Natural killer cell (primary cell): ENCODE data around the gene ASB3. TPM values are rescaled to one million over a fixed set of nuclear protein-coding genes. Genes with fewer than 3 reads are reported as not detected.

Experiments
- ATAC-seq, 3 donors: fragments of 150-1000 bp in 2 of 3; fragments of 200-7000 bp in 1 of 3; cut with Tn5 transposase; 1 replicate in 1 of 3; 2 replicates in 2 of 3; pipeline ENCODE4 v1.10.0; 2021; ENCODE audit warnings: mild to moderate bottlenecking in 2 of 3, moderate library complexity in 2 of 3
- DNase-seq, 2 donors: peaks; one replicate each; pipeline versions ENCODE4 v3.0.0 to v3.0.0-alpha.2; 2013 to 2021; ENCODE audit warnings: mixed read lengths in 1 of 2
- H3K27ac ChIP-seq: one replicate; pipeline ENCODE4 v1.5.1; 2013; ENCODE audit warnings: mild to moderate bottlenecking, low read length
- H3K27me3 ChIP-seq: one replicate; pipeline ENCODE4 v1.6.1; 2013; ENCODE audit warnings: low read length; ENCODE audit not compliant: control insufficient read depth, insufficient read depth
- H3K36me3 ChIP-seq: one replicate; pipeline ENCODE4 v1.6.1; 2013; ENCODE audit warnings: low read length; ENCODE audit not compliant: control insufficient read depth, insufficient read depth
- H3K4me1 ChIP-seq: one replicate; pipeline ENCODE4 v1.6.1; 2013; ENCODE audit warnings: low read length; ENCODE audit not compliant: control insufficient read depth, insufficient read depth
- H3K4me3 ChIP-seq: one replicate; pipeline ENCODE4 v1.5.1; 2013; ENCODE audit warnings: low read length
- H3K9me3 ChIP-seq: one replicate; pipeline ENCODE4 v1.6.1; 2013; ENCODE audit warnings: low read length; ENCODE audit not compliant: control insufficient read depth, insufficient read depth
- H3K27ac Mint-ChIP-seq, 2 donors: one replicate each; pipeline ENCODE4 v1.8.0; 2022; ENCODE audit warnings: mild to moderate bottlenecking in 2 of 2, mixed read lengths in 2 of 2, moderate library complexity in 1 of 2
- H3K27me3 Mint-ChIP-seq, 2 donors: one replicate each; pipeline ENCODE4 v1.8.0; 2022; ENCODE audit warnings: low read depth in 2 of 2, mixed read lengths in 2 of 2
- H3K36me3 Mint-ChIP-seq: one replicate; pipeline ENCODE4 v1.8.0; 2022; ENCODE audit warnings: mixed read lengths
- H3K4me1 Mint-ChIP-seq, 2 donors: one replicate each; pipeline ENCODE4 v1.8.0; 2022; ENCODE audit warnings: mixed read lengths in 2 of 2
- H3K4me3 Mint-ChIP-seq: one replicate; pipeline ENCODE4 v1.8.0; 2022; ENCODE audit warnings: mild to moderate bottlenecking, moderate library complexity, mixed read lengths
- H3K9me3 Mint-ChIP-seq, 2 donors: one replicate each; pipeline ENCODE4 v1.8.0; 2022; ENCODE audit warnings: mixed read lengths in 2 of 2
- CTCF ChIP-seq: fragments of 200-600 bp; IDR thresholded peaks from one replicate; pipeline ENCODE4 v1.8.0; 2022; ENCODE audit warnings: antibody characterized with exemption
- WGBS: methylation state at CpG from one replicate; pipeline ENCODE4 v1.1.7; 2013; ENCODE audit warnings: missing lambda C conversion rate; ENCODE audit not compliant: insufficient coverage; 5-methylcytosine and 5-hydroxymethylcytosine counted together
- intact Hi-C: fragments of 100-400 bp; cut with micrococcal nuclease; formaldehyde crosslinking; loops from one replicate; pipeline ENCODE4 v1.14.2; 2022
- total RNA-seq, 4 donors: library from RNA; stranded (reverse); fragments of 120-200 nt in 1 of 4; gene quantifications; one replicate each; pipeline versions ENCODE4 v1.2.3 to v1.2.4, GENCODE V29; 2013 to 2022

Gene ASB3
- total RNA-seq, 3 donors from 2014 or later (not counting 1 experiment from before 2014, with no cell fraction given), result 27.9 to 37.0 (median 29.6) TPM

DNA sequence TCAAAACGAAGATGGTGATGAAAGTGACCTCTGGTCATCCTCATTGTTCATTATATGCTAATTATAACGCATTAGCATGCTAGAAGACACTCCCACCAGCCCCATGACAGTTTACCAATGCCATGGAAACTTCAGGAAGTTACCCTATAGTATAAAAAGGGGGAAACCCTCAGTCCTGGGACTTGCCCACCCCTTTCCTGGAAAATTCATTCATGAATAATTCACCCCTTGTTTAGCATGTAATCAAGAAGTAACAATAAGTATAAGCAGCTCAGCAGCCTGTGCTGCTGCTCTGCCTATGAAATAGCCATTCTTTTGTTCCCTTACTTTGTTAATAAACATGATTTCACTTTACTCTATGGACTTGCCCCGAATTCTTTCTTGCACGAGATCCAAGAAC lies 89.7 kb downstream of the ASB3 start:
- Mint-ChIP-seq H3K36me3 (peaks cover 26% of the 10 kb centered on the region), H3K4me1 (no peaks in the 10 kb centered on the region), H3K9me3 (no peaks in the 10 kb centered on the region), H3K27me3 (no peaks in the 10 kb centered on the region), H3K4me3 (no peak overlapping the region), H3K27ac (no peak overlapping the region)
- no peak overlapping the region for H3K27ac ChIP-seq
- ATAC-seq, result no peak
- intact Hi-C loops, result no loop called here
- peaks cover 22% of the 10 kb centered on the region for H3K36me3 ChIP-seq
- no peak overlapping the region for H3K4me3 ChIP-seq
- WGBS, result 100% methylated on average over 3 of the region's 4 CpGs
- H3K4me1 ChIP-seq, result no peaks in the 10 kb centered on the region
- DNase-seq, result no peak
- no peaks in the 10 kb centered on the region for H3K27me3 ChIP-seq
- TF ChIP-seq CTCF, result no peak
- H3K9me3 ChIP-seq, result no peaks in the 10 kb centered on the region

DNA sequence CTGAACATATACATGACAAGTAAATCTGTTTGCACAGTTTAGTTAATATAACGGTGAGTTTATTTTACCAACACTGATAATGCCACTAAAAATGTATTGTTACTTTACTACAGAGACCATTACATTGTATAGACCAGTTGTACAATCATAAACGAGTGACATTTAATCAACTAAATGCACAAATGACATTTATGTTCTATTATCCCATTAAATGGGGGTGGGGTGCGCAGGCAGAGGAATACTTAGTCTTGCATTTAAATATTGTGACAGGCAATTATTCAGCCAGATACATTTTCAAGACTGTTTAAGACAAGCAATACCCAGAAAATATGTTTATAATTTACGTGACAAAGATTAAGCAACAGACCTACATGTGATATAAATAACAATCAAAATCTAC lies 91.2 kb downstream of the ASB3 start:
- Mint-ChIP-seq H3K4me3 (no peak overlapping the region), H3K36me3 (peaks cover 26% of the 10 kb centered on the region), H3K9me3 (no peaks in the 10 kb centered on the region), H3K27ac (no peak overlapping the region), H3K4me1 (no peaks in the 10 kb centered on the region), H3K27me3 (no peaks in the 10 kb centered on the region)
- H3K4me1 ChIP-seq, result no peaks in the 10 kb centered on the region
- intact Hi-C loops, result no loop called here
- no peak for ATAC-seq
- no peaks in the 10 kb centered on the region for H3K9me3 ChIP-seq
- H3K27ac ChIP-seq, result no peak overlapping the region
- H3K36me3 ChIP-seq, result peaks cover 28% of the 10 kb centered on the region
- no peak for DNase-seq
- no peaks in the 10 kb centered on the region for H3K27me3 ChIP-seq
- H3K4me3 ChIP-seq, result no peak overlapping the region
- TF ChIP-seq CTCF, result no peak
- WGBS, result 100% methylated on average over 1 of the region's 4 CpGs

DNA sequence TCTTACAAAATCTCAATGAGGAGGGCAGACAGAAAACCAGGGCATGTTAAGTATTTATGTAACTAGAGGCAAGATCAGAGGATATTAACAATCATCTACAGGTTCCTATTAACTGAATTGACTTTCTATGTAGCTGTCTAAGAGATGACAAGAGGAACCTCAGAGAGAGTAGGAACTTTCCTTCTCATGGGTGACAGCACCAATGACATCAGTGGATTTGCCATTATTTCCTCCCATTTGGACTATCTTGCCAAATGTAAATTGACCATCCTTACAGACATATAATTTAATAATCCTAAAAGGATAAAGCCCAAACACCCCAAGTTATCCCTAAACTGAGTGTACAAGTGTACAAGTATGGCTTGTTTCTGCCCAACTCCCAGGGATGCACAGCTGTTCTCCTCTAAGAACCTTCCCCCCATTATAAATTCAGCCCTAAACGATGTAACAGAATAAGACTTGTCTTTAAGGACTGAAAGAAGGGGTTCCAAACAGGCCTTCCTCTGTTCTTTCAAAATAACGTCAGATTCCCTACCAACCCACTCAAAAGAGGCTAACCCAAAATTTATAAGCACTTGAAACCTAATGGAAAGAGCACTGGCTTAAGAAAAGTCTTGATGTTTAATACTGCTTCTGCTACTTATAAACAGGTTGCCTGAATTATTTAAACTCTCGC lies 92.5 kb downstream of the ASB3 start:
- Mint-ChIP-seq H3K27ac (no peak overlapping the region), H3K9me3 (no peaks in the 10 kb centered on the region), H3K4me3 (no peak overlapping the region), H3K36me3 (peaks cover 14% of the 10 kb centered on the region), H3K27me3 (no peaks in the 10 kb centered on the region), H3K4me1 (no peaks in the 10 kb centered on the region)
- Histone ChIP-seq H3K9me3 (no peaks in the 10 kb centered on the region), H3K4me3 (no peak overlapping the region), H3K36me3 (peaks cover 20% of the 10 kb centered on the region), H3K27me3 (no peaks in the 10 kb centered on the region), H3K27ac (no peak overlapping the region), H3K4me1 (no peaks in the 10 kb centered on the region)
- no peak for TF ChIP-seq CTCF
- ATAC-seq (no peak), DNase-seq (no peak)
- 92% methylated on average over 2 of the region's 3 CpGs for WGBS
- intact Hi-C loops, result no loop called here

DNA sequence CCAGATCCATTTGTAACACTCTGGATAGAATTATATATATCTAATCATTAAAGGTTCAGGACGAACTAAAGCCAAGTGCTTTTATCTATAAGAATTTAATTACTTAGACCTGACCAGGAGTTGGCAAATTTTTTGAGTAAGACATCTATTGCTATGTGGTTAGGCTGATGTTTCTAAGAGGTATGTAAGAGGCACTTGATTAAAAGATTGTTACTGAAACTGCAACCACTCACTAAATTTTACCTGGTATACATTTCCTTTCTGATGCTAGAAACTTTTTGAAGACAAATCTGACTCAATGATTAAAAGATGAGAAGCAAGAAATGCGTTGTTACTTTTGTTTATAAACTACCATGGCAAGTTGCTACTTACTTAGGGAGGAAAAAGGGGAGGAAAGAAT lies 95.9 kb downstream of the ASB3 start:
- DNase-seq (no peak), ATAC-seq (no peak)
- Mint-ChIP-seq H3K4me1 (peaks cover 0 to 5% of the 10 kb centered on the region in 2 donors), H3K9me3 (no peaks in the 10 kb centered on the region), H3K27ac (no peak overlapping the region), H3K27me3 (no peaks in the 10 kb centered on the region), H3K36me3 (no peaks in the 10 kb centered on the region), H3K4me3 (no peak overlapping the region)
- no peak overlapping the region for H3K27ac ChIP-seq
- H3K27me3 ChIP-seq, result no peaks in the 10 kb centered on the region
- WGBS, result 100% methylated on average over 1 of the region's 2 CpGs
- H3K9me3 ChIP-seq, result no peaks in the 10 kb centered on the region
- no peak for TF ChIP-seq CTCF
- H3K36me3 ChIP-seq, result peaks cover 14% of the 10 kb centered on the region
- H3K4me1 ChIP-seq, result no peaks in the 10 kb centered on the region
- H3K4me3 ChIP-seq, result no peak overlapping the region
- intact Hi-C loops, result no loop called here
